Stimulated activated CD8-positive, alpha-beta memory T cell treated with anti-CD3 and anti-CD28 coated beads, Interleukin-2, amount 100 ng/mL, for 1 hour (primary cell): Measurements from ENCODE around the gene CELF5.
A peak's percentile ranks its signal among the peaks of the same experiment; 100 is the strongest.
"Not testable (repeated sequence)": the region's sequence is repeated elsewhere in the genome, so short reads cannot be mapped to it uniquely, and the experiment has no call there.

Experiments used
- DNase-seq, 2 donors: peaks; one replicate each; pipeline ENCODE4 v3.0.0-alpha.2; 2020; ENCODE audit warnings: low read depth in 2 of 2

The CELF5 gene

DNA sequence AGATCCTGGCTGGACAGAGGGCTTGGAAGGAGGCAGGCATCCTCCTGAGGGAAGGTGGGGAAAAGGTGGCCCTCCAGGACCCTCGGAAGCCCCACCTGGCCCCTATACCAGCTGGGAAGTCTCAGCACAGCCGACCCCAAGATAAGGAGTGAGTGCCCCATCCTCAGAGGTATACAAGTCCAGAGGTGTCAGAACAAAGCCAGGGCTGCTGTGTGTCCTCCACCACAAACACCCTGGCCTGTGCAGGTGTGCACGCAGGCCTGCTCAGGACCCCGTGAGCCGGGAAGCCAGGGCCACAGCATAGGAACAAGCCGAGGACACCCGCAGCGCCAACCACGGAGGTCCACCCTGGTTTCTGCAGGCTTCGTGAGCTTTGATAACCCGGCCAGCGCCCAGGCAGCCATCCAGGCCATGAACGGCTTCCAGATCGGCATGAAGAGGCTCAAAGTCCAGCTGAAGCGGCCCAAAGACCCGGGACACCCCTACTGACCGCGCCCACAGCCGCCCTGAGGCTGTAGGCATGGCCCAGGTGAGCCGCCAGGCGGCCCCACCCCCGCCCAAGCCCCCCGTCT, 68.6 kb downstream of the CELF5 start:
- DNase-seq = no peak

GRCh38 chr19:3293560-3293959, 69.1 kb downstream of the CELF5 start:
- no peak for DNase-seq

DNA sequence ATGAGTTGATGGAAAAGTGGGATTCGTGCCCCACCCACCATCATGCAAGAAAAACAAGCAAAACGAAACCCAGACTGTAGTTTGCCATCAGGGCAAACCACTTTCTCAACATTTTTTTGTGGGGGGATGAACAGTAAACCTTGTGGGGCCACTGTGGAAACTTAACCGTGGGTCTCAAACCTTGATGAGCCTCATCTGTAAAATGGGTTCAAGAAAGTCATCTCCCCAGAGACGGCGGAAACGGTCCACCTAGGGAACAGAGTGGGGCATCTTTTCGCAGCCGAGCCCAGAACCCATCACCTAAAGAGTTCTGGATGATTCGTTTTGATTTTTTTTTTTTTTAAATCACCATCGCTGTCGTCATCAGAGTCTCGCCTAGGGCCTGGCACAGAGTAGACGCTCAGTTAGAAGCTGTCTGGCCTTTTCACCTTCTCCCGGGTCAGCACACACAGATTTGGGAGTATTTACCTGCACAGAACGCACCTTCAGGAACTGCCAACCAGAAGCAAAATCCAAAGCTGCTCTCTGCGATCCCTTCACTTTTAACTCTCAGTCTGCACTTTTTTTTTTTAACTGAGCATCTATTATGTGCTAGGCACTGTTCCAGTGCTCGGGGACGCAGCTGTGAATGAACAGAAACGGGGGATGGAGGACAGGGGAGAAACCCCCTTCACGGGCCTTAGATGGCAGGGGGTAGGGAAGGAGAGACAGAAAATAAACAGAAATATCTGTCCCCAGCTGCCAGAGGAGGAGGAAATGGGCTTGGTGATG, 69.8 kb downstream of the CELF5 start:
- no peak for DNase-seq

GRCh38 chr19:3295581-3295980, 71.1 kb downstream of the CELF5 start:
- no peak for DNase-seq

DNA sequence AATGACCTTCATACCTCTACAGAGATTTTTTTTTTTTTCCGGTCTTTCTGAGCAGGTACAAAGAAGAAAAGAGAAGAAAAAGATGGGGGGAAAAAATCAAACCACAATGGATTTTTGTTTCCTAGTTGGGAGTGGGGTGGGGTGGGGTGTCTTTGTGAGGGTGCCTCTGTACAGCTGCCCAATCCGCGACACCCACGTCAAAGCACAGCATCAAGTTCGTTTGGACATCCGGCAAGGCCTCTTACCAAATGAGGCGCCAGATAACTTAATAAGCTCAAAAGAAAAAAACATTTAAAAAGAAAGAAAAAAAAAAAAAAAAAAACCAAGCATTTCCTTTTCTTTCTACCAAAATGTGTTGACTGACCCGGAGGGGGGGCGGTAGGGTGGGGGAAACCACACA, 71.6 kb downstream of the CELF5 start:
- DNase-seq = no peak

GRCh38 chr19:3296446-3296845, 72.0 kb downstream of the CELF5 start:
- no peak for DNase-seq

- DNase-seq = no peak
Observed at GRCh38 chr19:3298853-3299449, 74.5 kb downstream of the CELF5 start.

DNA sequence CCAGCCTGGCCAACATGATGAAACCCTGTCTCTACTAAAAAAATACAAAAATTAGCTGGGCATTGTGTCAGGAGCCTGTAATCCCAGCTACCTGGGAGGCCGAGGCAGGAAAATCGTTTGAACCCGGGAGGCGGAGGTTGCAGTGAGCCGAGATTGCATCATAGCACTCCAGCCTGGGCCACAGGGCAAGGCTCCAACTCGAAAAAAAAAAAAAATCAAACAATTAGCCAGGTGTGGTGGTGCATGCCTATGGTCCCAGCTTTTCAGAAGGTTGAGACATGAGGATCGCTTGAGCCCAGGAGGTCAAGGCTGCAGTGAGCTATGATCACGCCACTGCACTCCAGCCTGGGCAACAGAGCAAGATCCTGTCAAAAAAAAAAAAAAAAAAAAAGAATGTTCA, 76.1 kb downstream of the CELF5 start:
- DNase-seq = not testable (repeated sequence)

DNA sequence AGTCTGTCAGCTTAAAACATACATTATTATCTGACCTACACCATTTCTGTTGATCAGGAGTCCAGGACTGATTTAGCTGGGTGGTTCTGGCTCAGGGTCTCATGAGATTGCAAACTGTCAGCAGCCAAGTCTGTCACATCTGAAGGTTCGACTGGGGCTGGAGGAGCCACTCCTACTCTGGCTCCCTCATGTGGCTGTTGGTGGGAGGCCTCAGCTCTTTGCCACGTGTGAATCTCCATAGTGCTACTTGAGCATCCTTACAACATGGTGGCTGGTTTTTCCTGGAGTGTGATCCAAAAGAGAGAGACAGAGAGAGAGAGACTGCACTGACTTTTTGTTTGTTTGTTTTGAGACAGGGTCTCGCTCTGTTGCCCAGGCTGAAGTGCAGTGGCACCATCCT, 78.3 kb downstream of the CELF5 start:
- DNase-seq = no peak

DNA sequence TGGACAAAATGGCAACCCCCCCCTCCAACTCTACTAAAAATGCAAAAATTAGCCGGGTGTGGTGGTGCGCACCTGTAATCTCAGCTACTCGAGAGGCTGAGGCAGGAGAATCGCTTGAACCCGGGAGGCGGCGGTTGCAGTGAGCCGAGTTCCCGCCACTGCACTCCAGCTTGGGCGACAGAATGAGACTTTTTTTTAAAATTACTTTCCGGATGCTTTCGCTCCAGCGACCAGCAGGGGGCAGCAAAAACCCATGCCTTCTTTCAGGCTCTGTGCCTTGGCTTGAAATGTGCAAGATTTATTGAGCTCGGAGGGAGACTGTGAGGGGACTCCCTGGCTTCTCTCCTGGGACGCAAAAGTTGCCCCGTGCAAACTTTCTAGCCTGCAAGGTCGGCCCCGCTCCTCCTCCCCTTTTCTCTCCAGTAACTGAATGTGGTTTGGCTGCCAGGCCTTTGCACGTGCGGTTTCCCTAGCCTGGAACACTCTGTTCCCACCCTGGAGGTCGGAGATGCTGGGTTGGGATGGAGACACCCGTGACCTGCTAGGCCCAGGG, 80.5 kb downstream of the CELF5 start:
- peak; percentile 48 to 58 for DNase-seq

DNA sequence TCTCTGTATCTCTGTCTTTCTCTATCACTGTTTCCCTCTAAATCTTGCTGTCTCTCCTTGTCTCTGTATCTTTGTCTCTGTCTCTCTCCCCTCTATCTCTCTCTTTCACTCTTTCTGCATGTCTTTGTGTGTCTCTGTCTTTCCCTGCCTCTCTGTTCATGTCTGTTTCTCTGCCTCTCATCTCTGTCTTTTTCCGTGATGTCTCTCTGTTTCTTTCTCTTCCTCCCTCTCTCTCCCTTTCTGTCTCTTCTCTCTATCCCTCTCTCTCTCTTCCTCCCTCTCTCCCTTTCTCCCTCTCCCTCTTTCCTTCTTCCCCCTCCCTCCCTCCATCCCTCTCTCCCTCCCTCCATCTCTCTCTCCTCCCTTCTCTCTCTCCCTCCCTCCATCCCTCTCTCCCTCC, 85.3 kb downstream of the CELF5 start:
- DNase-seq = no peak

DNA sequence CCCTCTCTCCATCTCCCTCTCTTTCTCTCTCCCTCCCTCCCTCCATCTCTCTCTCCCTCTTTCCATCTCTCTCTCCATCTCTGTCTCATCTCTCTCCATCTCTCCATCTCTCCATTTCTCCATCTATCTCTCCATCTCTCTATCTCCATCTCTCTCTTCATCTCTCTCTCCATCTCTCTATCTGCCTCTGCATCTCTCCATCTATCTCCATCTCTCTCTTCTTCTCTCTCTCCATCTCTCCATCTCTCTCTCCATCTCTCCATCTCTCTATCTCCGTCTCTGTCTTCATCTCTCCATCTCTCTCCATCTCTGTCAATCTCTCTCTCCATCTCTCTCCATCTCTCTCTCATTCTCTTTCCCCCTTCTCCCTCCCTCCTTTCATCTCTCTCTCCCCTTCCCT, 85.8 kb downstream of the CELF5 start:
- DNase-seq = no peak

DNA sequence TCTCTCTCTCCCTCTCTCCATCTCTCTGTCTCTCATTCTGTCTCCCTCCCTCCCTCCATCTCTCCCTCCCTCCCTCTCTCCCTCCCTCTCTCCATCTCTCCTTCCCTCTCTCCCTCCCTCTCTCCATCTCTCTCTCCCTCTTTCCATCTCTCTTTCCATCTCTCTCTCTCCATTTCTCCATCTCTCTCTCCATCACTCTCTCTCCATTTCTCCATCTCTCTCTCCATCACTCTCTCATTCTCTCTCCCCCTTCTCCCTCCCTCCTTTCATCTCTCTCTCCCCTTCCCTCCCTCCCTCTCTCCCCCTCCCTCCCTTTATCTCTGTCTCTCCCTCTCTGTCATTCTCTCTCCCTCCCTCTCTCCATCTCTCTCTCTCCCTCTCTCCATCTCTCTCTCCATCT, 86.2 kb downstream of the CELF5 start:
- no peak for DNase-seq

DNA sequence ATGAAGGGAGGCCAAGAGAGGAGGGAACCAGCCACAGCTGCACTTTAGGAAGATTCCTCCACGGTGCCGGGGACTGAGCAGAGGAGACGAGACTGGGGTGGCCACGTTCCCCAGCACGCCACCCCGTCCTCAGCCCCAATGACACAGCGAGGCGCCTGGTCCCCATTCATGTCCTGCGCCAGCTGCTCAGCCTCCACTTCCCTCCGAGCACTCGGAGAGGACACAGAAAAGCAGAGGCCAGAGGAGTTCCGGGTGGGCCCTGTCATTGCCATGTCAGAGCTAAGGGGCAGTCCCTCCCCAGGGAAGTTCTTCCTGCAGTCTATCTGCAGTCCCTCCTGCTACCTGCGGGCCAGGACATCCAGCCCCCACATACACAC, 88.7 kb downstream of the CELF5 start:
- DNase-seq = no peak

GRCh38 chr19:3314962-3315675, 90.7 kb downstream of the CELF5 start:
- DNase-seq = no peak

DNA sequence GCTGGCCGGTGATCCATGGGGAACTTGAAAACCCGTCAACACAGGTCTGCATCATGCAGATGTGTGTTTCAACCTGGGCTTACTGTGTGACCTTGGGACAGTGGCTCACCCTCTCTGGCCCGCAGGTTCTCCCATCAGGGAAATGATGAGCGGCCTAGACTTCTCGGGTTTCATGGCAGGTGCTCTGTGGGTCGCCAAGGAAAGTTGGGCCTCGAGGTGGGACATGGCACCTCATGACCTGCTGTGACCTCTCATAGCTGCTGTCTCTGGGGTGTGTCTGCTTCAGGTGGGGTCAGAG, 91.2 kb downstream of the CELF5 start:
- no peak for DNase-seq

- DNase-seq = no peak
Observed at GRCh38 chr19:3316132-3316648, 91.7 kb downstream of the CELF5 start.

- no peak for DNase-seq
Observed at GRCh38 chr19:3316659-3317207, 92.3 kb downstream of the CELF5 start.

DNA sequence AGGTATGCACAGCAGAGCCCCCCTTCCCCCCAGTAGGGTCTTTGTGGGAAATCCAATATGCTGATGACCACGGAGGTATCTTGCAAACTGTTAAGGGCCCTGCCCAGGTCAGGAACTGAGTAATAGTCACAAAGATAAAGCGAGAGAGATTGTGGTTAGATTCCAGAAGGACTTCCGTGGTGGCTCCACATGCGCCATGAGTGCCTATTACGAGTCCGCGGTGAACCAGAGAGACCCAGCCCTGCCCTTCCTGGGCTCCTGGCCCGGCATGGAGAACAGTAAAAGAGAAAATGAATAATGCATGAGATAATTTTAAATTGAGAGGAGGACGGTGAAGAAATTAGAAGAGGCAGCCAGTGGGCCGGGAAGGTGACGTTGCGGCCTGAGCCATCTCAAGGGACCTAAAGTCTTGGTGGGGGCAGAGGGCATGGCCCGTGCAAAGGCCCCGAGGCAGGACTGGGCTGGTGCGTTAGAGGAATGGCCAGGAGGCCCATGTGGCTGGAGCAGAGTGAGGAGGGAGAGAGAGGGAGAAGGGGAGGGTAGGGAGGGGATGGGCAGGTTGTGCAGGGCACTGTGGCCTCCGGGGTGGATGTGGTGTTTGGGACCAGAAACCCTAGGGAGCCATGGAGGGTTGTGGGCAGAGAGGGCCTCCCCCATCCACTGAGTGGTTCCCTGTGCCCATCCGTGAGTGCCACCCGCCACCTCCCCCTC, 95.3 kb downstream of the CELF5 start:
- no peak for DNase-seq

DNA sequence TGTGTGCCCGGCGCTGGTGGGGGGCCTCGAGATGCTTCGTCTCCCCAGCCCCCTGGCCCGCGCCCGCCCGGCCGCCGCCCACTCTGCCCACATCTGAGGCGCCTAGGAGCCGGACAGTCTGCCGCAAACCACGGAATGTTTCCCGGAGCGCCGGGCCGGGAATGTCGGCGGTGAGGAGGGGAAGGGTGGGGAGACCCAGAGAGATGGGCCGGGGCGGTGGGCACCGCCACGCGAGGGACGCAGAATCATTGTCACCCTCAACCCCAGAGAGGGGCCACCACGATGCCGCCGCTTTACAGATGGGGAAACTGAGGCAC, 95.9 kb downstream of the CELF5 start:
- DNase-seq = no peak

GRCh38 chr19:3320853-3321252, 96.4 kb downstream of the CELF5 start:
- DNase-seq = no peak

- no peak for DNase-seq
Observed at GRCh38 chr19:3321696-3322095, 97.2 kb downstream of the CELF5 start.
